ENCODE results near the gene PRPF38B.
"Not testable (repeated sequence)": the region's sequence is repeated elsewhere in the genome, so short reads cannot be mapped to it uniquely, and the experiment has no call there.

PRPF38B gene

DNA sequence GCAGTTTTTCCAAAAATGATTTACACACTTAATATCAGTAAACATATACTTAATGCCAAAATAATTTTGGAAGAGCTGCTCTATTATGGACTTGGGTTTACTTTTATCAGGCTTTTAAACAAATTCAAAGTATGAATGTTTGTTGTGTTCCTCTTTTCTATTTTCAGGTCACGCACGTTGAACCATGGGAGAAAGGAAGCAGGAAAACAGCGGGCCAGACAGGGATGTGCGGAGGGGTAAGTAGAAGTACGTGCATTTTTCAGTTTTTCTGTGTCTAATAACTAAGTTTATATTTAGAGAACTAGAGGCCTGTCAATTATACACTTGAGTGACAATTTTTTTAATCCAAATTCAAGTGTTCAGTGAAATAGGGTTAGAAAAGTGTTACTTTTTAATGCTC is 3.4 kb downstream of the PRPF38B start:
- no peak for DNase-seq (ENCODE audit: low read depth)
- no peak overlapping the region for H3K4me3 ChIP-seq (replicated peaks; ENCODE audit: low read depth, low read length)
- TF ChIP-seq, protein P1, sequence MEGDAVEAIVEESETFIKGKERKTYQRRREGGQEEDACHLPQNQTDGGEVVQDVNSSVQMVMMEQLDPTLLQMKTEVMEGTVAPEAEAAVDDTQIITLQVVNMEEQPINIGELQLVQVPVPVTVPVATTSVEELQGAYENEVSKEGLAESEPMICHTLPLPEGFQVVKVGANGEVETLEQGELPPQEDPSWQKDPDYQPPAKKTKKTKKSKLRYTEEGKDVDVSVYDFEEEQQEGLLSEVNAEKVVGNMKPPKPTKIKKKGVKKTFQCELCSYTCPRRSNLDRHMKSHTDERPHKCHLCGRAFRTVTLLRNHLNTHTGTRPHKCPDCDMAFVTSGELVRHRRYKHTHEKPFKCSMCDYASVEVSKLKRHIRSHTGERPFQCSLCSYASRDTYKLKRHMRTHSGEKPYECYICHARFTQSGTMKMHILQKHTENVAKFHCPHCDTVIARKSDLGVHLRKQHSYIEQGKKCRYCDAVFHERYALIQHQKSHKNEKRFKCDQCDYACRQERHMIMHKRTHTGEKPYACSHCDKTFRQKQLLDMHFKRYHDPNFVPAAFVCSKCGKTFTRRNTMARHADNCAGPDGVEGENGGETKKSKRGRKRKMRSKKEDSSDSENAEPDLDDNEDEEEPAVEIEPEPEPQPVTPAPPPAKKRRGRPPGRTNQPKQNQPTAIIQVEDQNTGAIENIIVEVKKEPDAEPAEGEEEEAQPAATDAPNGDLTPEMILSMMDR (IDR thresholded peaks at IDR 0.05; ENCODE audit: low read length, missing control alignments) = no peak

GRCh38 chr1:108699375-108700332 is 7.5 kb downstream of the PRPF38B start:
- no peak overlapping the region for H3K4me3 ChIP-seq (replicated peaks; ENCODE audit: low read depth, low read length)
- no peak for DNase-seq (ENCODE audit: low read depth)

GRCh38 chr1:108701176-108701849 is 9.2 kb downstream of the PRPF38B start:
- TF ChIP-seq, protein P1 (IDR thresholded peaks at IDR 0.05; ENCODE audit: low read length, missing control alignments) = no peak
- DNase-seq (ENCODE audit: low read depth) = no peak
- H3K4me3 ChIP-seq (replicated peaks; ENCODE audit: low read depth, low read length) = no peak overlapping the region

More at GRCh38 chr1:108699375-108700332, 7.5 kb downstream of the PRPF38B start:
- TF ChIP-seq, protein P1 (IDR thresholded peaks at IDR 0.05; ENCODE audit: low read length, missing control alignments) = no peak

GRCh38 chr1:108702109-108702508 is 10.0 kb downstream of the PRPF38B start:
- H3K4me3 ChIP-seq (replicated peaks; ENCODE audit: low read depth, low read length); DNase-seq (ENCODE audit: low read depth): not testable (repeated sequence)

DNA sequence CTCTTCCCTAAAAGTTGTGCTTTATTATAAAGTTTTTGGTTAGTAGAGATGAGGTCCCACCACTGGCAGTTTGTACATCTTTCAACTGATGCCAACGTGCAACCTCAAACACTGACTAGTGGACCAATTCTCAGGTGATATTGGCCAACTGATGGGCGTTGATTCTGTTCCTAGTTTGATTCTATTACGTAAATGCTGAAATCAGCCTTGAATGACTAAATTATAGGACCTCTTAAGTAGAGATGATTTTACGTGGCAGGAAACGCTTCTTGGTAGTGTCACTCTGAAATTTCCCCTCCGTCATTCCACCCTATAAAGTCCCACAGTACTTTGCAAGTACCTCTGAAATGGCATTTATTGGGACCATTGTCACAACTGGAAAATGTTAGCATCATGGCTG is 11.8 kb downstream of the PRPF38B start:
- TF ChIP-seq, protein P1 (IDR thresholded peaks at IDR 0.05; ENCODE audit: low read length, missing control alignments) = no peak
- no peak for DNase-seq (ENCODE audit: low read depth)
- no peak overlapping the region for H3K4me3 ChIP-seq (replicated peaks; ENCODE audit: low read depth, low read length)

DNA sequence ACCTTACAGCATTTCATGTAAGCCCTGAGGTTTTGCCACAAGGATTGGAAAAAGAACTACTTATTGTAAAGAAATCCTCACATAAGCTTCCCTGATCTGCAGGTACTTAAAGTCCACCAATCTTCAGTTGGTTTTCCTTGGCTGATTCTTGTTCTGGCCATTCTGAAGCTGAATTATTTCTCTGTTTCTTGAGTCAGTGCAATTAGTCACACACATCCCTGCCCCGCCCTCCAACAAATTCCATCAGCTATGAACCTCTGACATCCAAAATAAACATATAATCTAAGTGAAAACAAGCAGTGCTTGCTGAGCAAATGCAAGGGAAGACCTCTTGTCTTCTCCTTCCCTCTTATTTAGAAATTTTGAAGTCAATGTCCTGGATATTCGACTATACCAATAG is 12.4 kb downstream of the PRPF38B start:
- no peak overlapping the region for H3K4me3 ChIP-seq (replicated peaks; ENCODE audit: low read depth, low read length)
- TF ChIP-seq, protein P1 (IDR thresholded peaks at IDR 0.05; ENCODE audit: low read length, missing control alignments) = no peak
- DNase-seq (ENCODE audit: low read depth) = peak; percentile 64

DNA sequence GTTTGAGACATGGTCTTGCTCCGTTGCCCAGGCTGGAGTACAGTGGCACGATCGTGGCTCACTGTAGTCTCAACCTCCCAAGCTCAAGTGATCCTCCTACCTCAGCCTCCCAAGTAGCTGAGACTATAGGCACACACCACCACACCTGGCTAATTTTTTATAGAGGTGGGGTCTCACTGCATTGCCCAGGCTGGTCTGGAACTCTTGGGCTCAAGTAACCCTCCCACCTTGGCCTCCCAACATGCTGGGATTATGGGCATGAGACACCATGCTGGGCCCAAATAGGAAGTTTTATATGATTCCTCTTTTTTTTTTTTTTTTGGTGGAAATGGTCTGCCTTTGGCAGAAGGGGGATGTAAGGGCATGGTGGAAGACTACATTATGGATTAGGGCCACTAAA is 14.5 kb downstream of the PRPF38B start:
- H3K4me3 ChIP-seq (replicated peaks; ENCODE audit: low read depth, low read length) = no peak overlapping the region
- DNase-seq (ENCODE audit: low read depth) = no peak
- TF ChIP-seq, protein P1 (IDR thresholded peaks at IDR 0.05; ENCODE audit: low read length, missing control alignments) = no peak
